Measurements from ENCODE around the gene CEP112. TPM values are rescaled to one million over a fixed set of nuclear protein-coding genes. Genes with fewer than 3 reads are reported as not detected.

Gene CEP112
- total and polyA plus RNA-seq, 2 of the 13 experiments (the other 11 are each of a cell fraction or from before 2014, with no cell fraction given): 1.2 to 3.4 TPM

GRCh38 chr17:66185862-66186261 lies 6.1 kb downstream of the CEP112 start:
- no peak for FAIRE-seq
- in situ Hi-C loops (cut with HindIII; ENCODE audit: extremely low pct_ligation_motif_present, low pct_unique_long_range_greater_than_20kb) (no loop called here), intact Hi-C loops (cut with micrococcal nuclease; ENCODE audit: unreplicated experiment) (no loop called here)
- H3K4me2 ChIP-seq (ENCODE audit: low read depth, low read length): no peak overlapping the region
- H4K20me1 ChIP-seq (ENCODE audit: insufficient read depth, low read length): no peaks in the 10 kb centered on the region
- no peak for ATAC-seq
- H3K9me3 ChIP-seq (ENCODE audit: low read length): no peaks in the 10 kb centered on the region
- no peaks in the 10 kb centered on the region for H3K27me3 ChIP-seq (ENCODE audit: control insufficient read depth in 1 of 2, insufficient read depth in 2 of 2, low read length in 2 of 2)
- H3K9ac ChIP-seq (ENCODE audit: insufficient read depth, low read depth, low read length): no peak overlapping the region
- ChIA-PET POLR2A (no interaction called here), CTCF (ENCODE audit: low intra/inter-chr PET ratio, low total read pairs) (no interaction called here)
- H3K79me2 ChIP-seq (ENCODE audit: insufficient read depth, low read length): peaks cover 3% of the 10 kb centered on the region
- 93% methylated on average over 4 of the region's 4 CpGs for WGBS (ENCODE audit: low lambda C conversion rate)
- H3K4me3 ChIP-seq (replicated peaks in 1 of 3; ENCODE audit: insufficient read depth in 1 of 3, low read depth in 2 of 3, low read length in 3 of 3): no peak overlapping the region
- H3K27ac ChIP-seq (ENCODE audit: extremely low read length, insufficient read depth, low read length): no peak overlapping the region
- DNase-seq (ENCODE audit: low spot score): no peak
- peaks cover 10% of the 10 kb centered on the region for H3K4me1 ChIP-seq (ENCODE audit: insufficient read depth, low read length)
- H3K36me3 ChIP-seq (replicated peaks in 1 of 2; ENCODE audit: control insufficient read depth in 1 of 2, insufficient read depth in 2 of 2, low read length in 2 of 2): peaks cover 0 to 4% of the 10 kb centered on the region in 2 experiments; a peak in 1 of 5 replicates
- no TSS peak for BruUV-seq (replicated peaks)
- no peak overlapping the region for H2AFZ ChIP-seq (ENCODE audit: low read length)
- no peak for TF ChIP-seq HOXA7 (CRISPR knock-in tag; IDR thresholded peaks at IDR 0.05)
- TF ChIP-seq SRY (CRISPR knock-in tag; IDR thresholded peaks at IDR 0.05): no peak
- TF ChIP-seq TFDP2 (CRISPR knock-in tag; IDR thresholded peaks at IDR 0.05): no peak
- TF ChIP-seq ZNF790 (CRISPR knock-in tag; IDR thresholded peaks at IDR 0.05; ENCODE audit: borderline replicate concordance): no peak
- no peak for TF ChIP-seq ASH2L (IDR thresholded peaks at IDR 0.05; ENCODE audit: insufficient read length, low read depth, low read length)
- no peak for TF ChIP-seq AHDC1 (CRISPR knock-in tag; IDR thresholded peaks at IDR 0.05; ENCODE audit: borderline replicate concordance)
- no peak for TF ChIP-seq ZNF891 (CRISPR knock-in tag; IDR thresholded peaks at IDR 0.05)
- no peak for TF ChIP-seq ZBTB34 (CRISPR knock-in tag; IDR thresholded peaks at IDR 0.05)
- no peak for TF ChIP-seq AGO1 (IDR thresholded peaks at IDR 0.05; ENCODE audit: low read depth, low read length, poor library complexity, severe bottlenecking)
- TF ChIP-seq SOX6 (IDR thresholded peaks at IDR 0.05): no peak
- TF ChIP-seq SOX6 (CRISPR knock-in tag; IDR thresholded peaks at IDR 0.05): no peak
- TF ChIP-seq CHD2 (IDR thresholded peaks at IDR 0.05; ENCODE audit: low read depth, low read length): no peak
- no peak for TF ChIP-seq ESRRA (CRISPR knock-in tag; IDR thresholded peaks at IDR 0.05; ENCODE audit: low read depth)
- no peak for TF ChIP-seq HMGA1 (CRISPR knock-in tag; conservative IDR thresholded peaks at IDR 0.05)

Measured in HepG2 (cell line).